Activated CD4-positive, alpha-beta T cell treated with anti-CD3 and anti-CD28 coated beads for 36 hours (primary cell): ENCODE results near the gene OSBPL10. TPM values are rescaled to one million over a fixed set of nuclear protein-coding genes. Genes with fewer than 3 reads are reported as not detected.
A peak's percentile ranks its signal among the peaks of the same experiment; 100 is the strongest.

Source experiments
- ATAC-seq: fragments of 200-7000 bp; cut with Tn5 transposase; one replicate; pipeline ENCODE4 v1.10.0; 2021; ENCODE audit warnings: mild to moderate bottlenecking, moderate library complexity
- CTCF ChIA-PET: fragments of 350-600 bp; sonication (Branson Sonifier 250); formaldehyde crosslinking; loops from one replicate; lab custom pipeline; 2021; ENCODE audit warnings: antibody characterized with exemption; lab: Charles Lee
- POLR2A ChIA-PET: fragments of 350-600 bp; sonication (Branson Sonifier 250); formaldehyde crosslinking; loops from one replicate; lab custom pipeline; 2021; ENCODE audit warnings: antibody characterized with exemption, inconsistent platforms; lab: Charles Lee
- DNase-seq: peaks from one replicate; pipeline ENCODE4 v3.0.0-alpha.2; 2020
- H3K27ac Mint-ChIP-seq: one replicate; pipeline ENCODE4 v1.8.0; 2021; ENCODE audit warnings: mixed read lengths
- H3K27me3 Mint-ChIP-seq: one replicate; pipeline ENCODE4 v1.8.0; 2021; ENCODE audit warnings: mixed read lengths
- H3K36me3 Mint-ChIP-seq: one replicate; pipeline ENCODE4 v1.8.0; 2021; ENCODE audit warnings: low read depth, mixed read lengths
- H3K4me1 Mint-ChIP-seq: one replicate; pipeline ENCODE4 v1.8.0; 2021; ENCODE audit warnings: mixed read lengths
- H3K4me3 Mint-ChIP-seq: one replicate; pipeline ENCODE4 v1.8.0; 2021; ENCODE audit warnings: mild to moderate bottlenecking, moderate library complexity, mixed read lengths
- H3K9me3 Mint-ChIP-seq: one replicate; pipeline ENCODE4 v1.8.0; 2021; ENCODE audit warnings: low read depth, mixed read lengths
- intact Hi-C, 2 experiments: fragments of 100-400 bp; cut with DNase I in 1 of 2; cut with micrococcal nuclease in 1 of 2; formaldehyde crosslinking; loops; one replicate each; pipeline versions ENCODE4 v1.14.2 to v1.15.1; 2022 to 2024; cut with DNase I, micrococcal nuclease
- total RNA-seq, 2 experiments: library from RNA; stranded (reverse); gene quantifications; one replicate each; pipeline ENCODE4 v1.2.3, GENCODE V29; 2021

OSBPL10 gene
- total RNA-seq, 2 experiments from 2014 or later, result 11.2 to 11.8 TPM

- Mint-ChIP-seq H3K4me3 (no peak overlapping the region), H3K9me3 (no peaks in the 10 kb centered on the region), H3K27ac (no peak overlapping the region), H3K4me1 (peaks cover 15% of the 10 kb centered on the region), H3K36me3 (peaks cover 10% of the 10 kb centered on the region), H3K27me3 (peaks cover 22% of the 10 kb centered on the region)
- no peak for DNase-seq
- ChIA-PET POLR2A (no interaction called here), CTCF (no interaction called here)
- intact Hi-C loops, result loop anchor here in 1 of 2 experiments (10.0 kb wide), 1 partner anchor 869 kb away; no protein-coding TSS in a partner anchor
- ATAC-seq, result no peak
These were observed 7.2 kb downstream of the OSBPL10 start for GRCh38 chr3:31973837-31974236.

GRCh38 chr3:31973081-31973480, 8.0 kb downstream of the OSBPL10 start:
- Mint-ChIP-seq H3K36me3 (peaks cover 10% of the 10 kb centered on the region), H3K4me1 (peaks cover 7% of the 10 kb centered on the region), H3K27ac (no peak overlapping the region), H3K27me3 (peaks cover 20% of the 10 kb centered on the region), H3K9me3 (no peaks in the 10 kb centered on the region), H3K4me3 (no peak overlapping the region)
- intact Hi-C loops, result loop anchor here in 1 of 2 experiments (10.0 kb wide), 1 partner anchor 868 kb away; no protein-coding TSS in a partner anchor
- ChIA-PET CTCF (no interaction called here), POLR2A (no interaction called here)
- no peak for DNase-seq
- no peak for ATAC-seq

DNA sequence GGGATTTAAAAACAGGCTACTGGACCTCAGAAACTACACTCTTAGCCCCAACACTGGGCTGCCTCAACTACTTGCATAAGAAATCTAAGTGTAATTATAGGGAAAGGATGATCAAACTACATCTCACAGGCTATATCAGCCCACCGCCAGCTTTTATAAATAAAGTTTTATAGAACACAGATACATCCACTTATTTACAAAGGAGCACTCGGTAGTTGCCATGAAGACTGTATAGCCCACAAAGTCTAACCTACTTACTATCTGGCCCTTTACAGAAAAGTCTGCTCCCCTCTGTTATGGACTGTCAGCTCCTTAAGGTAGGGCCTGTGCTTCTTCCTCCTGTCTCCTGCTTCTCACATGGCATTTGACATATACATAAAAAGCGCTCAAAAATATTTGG, 9.5 kb downstream of the OSBPL10 start:
- no peak overlapping the region for H3K27ac Mint-ChIP-seq
- H3K27me3 Mint-ChIP-seq, result peaks cover 10% of the 10 kb centered on the region
- no peak overlapping the region for H3K4me3 Mint-ChIP-seq
- H3K36me3 Mint-ChIP-seq, result peaks cover 2% of the 10 kb centered on the region
- ChIA-PET CTCF (interaction anchor here (1.1 kb wide), 1 partner anchor 12 kb away, joined by 3 read pairs; no protein-coding TSS in a partner anchor), POLR2A (no interaction called here)
- H3K4me1 Mint-ChIP-seq, result peaks cover 4% of the 10 kb centered on the region
- intact Hi-C loops, result loop anchor here in 1 of 2 experiments (10.0 kb wide), 1 partner anchor 867 kb away; no protein-coding TSS in a partner anchor
- DNase-seq (no peak), ATAC-seq (no peak)
- no peaks in the 10 kb centered on the region for H3K9me3 Mint-ChIP-seq

DNA sequence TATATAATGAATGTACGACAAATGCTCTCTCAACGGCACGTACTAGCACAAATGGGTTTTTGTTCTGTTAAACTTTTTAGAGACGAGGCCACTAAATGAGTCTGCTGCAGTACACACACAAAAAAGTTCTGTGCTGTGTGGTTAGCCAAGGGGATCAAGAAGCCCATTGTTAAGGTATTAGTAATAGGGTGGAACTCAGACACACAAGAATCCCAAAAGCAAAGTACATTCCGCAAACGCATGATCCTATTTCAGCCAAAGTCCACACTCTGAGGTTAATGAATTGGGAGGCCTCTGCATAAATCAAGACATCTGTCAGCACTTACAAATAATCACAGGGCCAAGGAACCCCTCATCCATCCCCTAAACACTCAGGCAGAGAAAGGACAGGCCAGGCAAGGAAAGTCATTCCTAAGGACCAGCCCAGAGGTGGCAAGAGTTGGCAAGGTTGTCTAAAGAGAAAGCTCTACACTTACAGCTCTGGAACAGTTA, 12.1 kb downstream of the OSBPL10 start:
- CTCF ChIA-PET, result no interaction called here
- H3K27ac Mint-ChIP-seq, result no peak overlapping the region
- H3K27me3 Mint-ChIP-seq, result no peaks in the 10 kb centered on the region
- ATAC-seq, result no peak
- H3K36me3 Mint-ChIP-seq, result no peaks in the 10 kb centered on the region
- H3K4me1 Mint-ChIP-seq, result peaks cover 4% of the 10 kb centered on the region
- H3K9me3 Mint-ChIP-seq, result no peaks in the 10 kb centered on the region
- DNase-seq, result no peak
- intact Hi-C loops, result no loop called here
- H3K4me3 Mint-ChIP-seq, result no peak overlapping the region
- POLR2A ChIA-PET, result interaction anchor here (0.6 kb wide), 1 partner anchor 423 kb away, joined by 3 read pairs; no protein-coding TSS in a partner anchor

- H3K27ac Mint-ChIP-seq, result no peak overlapping the region
- ChIA-PET CTCF (interaction anchor here (0.6 kb wide), 1 partner anchor 12 kb away, joined by 3 read pairs; no protein-coding TSS in a partner anchor), POLR2A (interaction anchor here (0.6 kb wide), 1 partner anchor 423 kb away, joined by 3 read pairs; no protein-coding TSS in a partner anchor)
- no peaks in the 10 kb centered on the region for H3K9me3 Mint-ChIP-seq
- no peaks in the 10 kb centered on the region for H3K27me3 Mint-ChIP-seq
- intact Hi-C loops, result no loop called here
- DNase-seq (no peak), ATAC-seq (no peak)
- no peaks in the 10 kb centered on the region for H3K36me3 Mint-ChIP-seq
- H3K4me1 Mint-ChIP-seq, result peaks cover 4% of the 10 kb centered on the region
- H3K4me3 Mint-ChIP-seq, result no peak overlapping the region
These were observed 12.6 kb downstream of the OSBPL10 start for GRCh38 chr3:31968369-31968926.

- ChIA-PET POLR2A (no interaction called here), CTCF (interaction anchor here (0.7 kb wide), 2 partner anchors 176 to 737 kb away, joined by 3 to 4 read pairs; no protein-coding TSS in a partner anchor)
- no peak overlapping the region for H3K4me3 Mint-ChIP-seq
- H3K27me3 Mint-ChIP-seq, result no peaks in the 10 kb centered on the region
- intact Hi-C loops, result no loop called here
- H3K9me3 Mint-ChIP-seq, result no peaks in the 10 kb centered on the region
- H3K27ac Mint-ChIP-seq, result no peak overlapping the region
- ATAC-seq (no peak), DNase-seq (no peak)
- H3K36me3 Mint-ChIP-seq, result no peaks in the 10 kb centered on the region
- H3K4me1 Mint-ChIP-seq, result peaks cover 9% of the 10 kb centered on the region
These were observed 13.5 kb downstream of the OSBPL10 start for GRCh38 chr3:31967592-31967991.

DNA sequence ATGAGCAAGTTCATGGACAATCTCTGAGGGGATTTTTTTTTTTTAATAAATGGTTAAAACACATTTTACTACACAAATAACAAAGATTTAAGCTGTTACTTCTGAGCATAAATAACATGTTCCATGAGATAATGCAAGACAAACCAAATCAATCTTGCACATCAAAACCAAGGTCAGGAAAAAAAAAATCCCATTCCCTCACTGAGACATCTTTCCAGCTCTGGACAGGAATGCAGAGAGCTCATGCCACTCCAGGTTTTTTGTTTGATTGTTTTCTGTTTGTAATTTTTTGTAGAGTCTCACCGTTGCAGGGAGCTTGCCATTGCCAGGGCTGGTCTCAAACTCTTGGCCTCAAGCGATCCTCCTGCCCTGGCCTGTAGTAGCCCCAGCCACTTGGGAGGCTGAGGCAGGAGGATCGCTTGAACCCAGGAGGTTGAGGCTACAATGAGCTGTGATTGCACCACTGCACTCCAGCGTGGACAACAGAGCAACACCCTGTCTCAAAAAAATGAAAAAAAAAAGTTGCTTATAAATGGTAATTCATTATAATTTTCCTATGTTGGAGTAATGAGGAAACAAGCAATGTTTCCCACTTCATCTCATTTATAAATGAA, 14.0 kb downstream of the OSBPL10 start:
- no peak overlapping the region for H3K27ac Mint-ChIP-seq
- DNase-seq (no peak), ATAC-seq (no peak)
- no peak overlapping the region for H3K4me3 Mint-ChIP-seq
- peaks cover 7% of the 10 kb centered on the region for H3K4me1 Mint-ChIP-seq
- no peaks in the 10 kb centered on the region for H3K27me3 Mint-ChIP-seq
- POLR2A ChIA-PET, result no interaction called here
- intact Hi-C loops, result no loop called here
- H3K36me3 Mint-ChIP-seq, result no peaks in the 10 kb centered on the region
- H3K9me3 Mint-ChIP-seq, result no peaks in the 10 kb centered on the region
- CTCF ChIA-PET, result interaction anchor here (0.7 kb wide), 2 partner anchors 177 to 736 kb away, joined by 3 to 4 read pairs; no protein-coding TSS in a partner anchor

- no peak for DNase-seq
- H3K4me1 Mint-ChIP-seq, result peaks cover 11% of the 10 kb centered on the region
- CTCF ChIA-PET, result no interaction called here
- intact Hi-C loops, result no loop called here
- peak overlapping the region; percentile 21 for H3K27ac Mint-ChIP-seq
- POLR2A ChIA-PET, result no interaction called here
- no peak overlapping the region for H3K4me3 Mint-ChIP-seq
- ATAC-seq, result peak; percentile 55
- H3K9me3 Mint-ChIP-seq, result no peaks in the 10 kb centered on the region
- no peaks in the 10 kb centered on the region for H3K27me3 Mint-ChIP-seq
- no peaks in the 10 kb centered on the region for H3K36me3 Mint-ChIP-seq
These were observed 18.3 kb downstream of the OSBPL10 start for GRCh38 chr3:31962801-31963205.

GRCh38 chr3:31960793-31961431, 20.1 kb downstream of the OSBPL10 start:
- ATAC-seq (no peak), DNase-seq (no peak)
- intact Hi-C loops, result no loop called here
- ChIA-PET CTCF (interaction anchor here (0.5 to 0.8 kb wide), 2 partner anchors 11 to 141 kb away, joined by 3 to 4 read pairs; no protein-coding TSS in a partner anchor), POLR2A (no interaction called here)
- no peak overlapping the region for H3K4me3 Mint-ChIP-seq
- peaks cover 11% of the 10 kb centered on the region for H3K4me1 Mint-ChIP-seq
- H3K36me3 Mint-ChIP-seq, result no peaks in the 10 kb centered on the region
- H3K27ac Mint-ChIP-seq, result no peak overlapping the region
- H3K9me3 Mint-ChIP-seq, result peaks cover under 1% of the 10 kb centered on the region
- no peaks in the 10 kb centered on the region for H3K27me3 Mint-ChIP-seq

GRCh38 chr3:31959951-31960792, 20.9 kb downstream of the OSBPL10 start:
- no peak overlapping the region for H3K27ac Mint-ChIP-seq
- peaks cover 3% of the 10 kb centered on the region for H3K36me3 Mint-ChIP-seq
- H3K4me3 Mint-ChIP-seq, result no peak overlapping the region
- CTCF ChIA-PET, result interaction anchor here (1.1 kb wide), 1 partner anchor 12 kb away, joined by 3 read pairs; no protein-coding TSS in a partner anchor
- POLR2A ChIA-PET, result no interaction called here
- H3K27me3 Mint-ChIP-seq, result no peaks in the 10 kb centered on the region
- DNase-seq (no peak), ATAC-seq (no peak)
- intact Hi-C loops, result no loop called here
- peaks cover 6% of the 10 kb centered on the region for H3K9me3 Mint-ChIP-seq
- peaks cover 11% of the 10 kb centered on the region for H3K4me1 Mint-ChIP-seq

- Mint-ChIP-seq H3K9me3 (peaks cover 7% of the 10 kb centered on the region), H3K27me3 (no peaks in the 10 kb centered on the region), H3K27ac (no peak overlapping the region), H3K4me1 (peaks cover 11% of the 10 kb centered on the region), H3K36me3 (peaks cover 3% of the 10 kb centered on the region), H3K4me3 (no peak overlapping the region)
- intact Hi-C loops, result no loop called here
- CTCF ChIA-PET, result interaction anchor here (1.1 kb wide), 1 partner anchor 13 kb away, joined by 3 read pairs; no protein-coding TSS in a partner anchor
- no peak for ATAC-seq
- no peak for DNase-seq
- POLR2A ChIA-PET, result no interaction called here
These were observed 21.8 kb downstream of the OSBPL10 start for GRCh38 chr3:31959251-31959650.
